IMR-90 (cell line): ENCODE data around the gene ACADM. TPM values are rescaled to one million over a fixed set of nuclear protein-coding genes. Genes with fewer than 3 reads are reported as not detected.

Source experiments
- ATAC-seq: fragments of 200-7000 bp; cut with Tn5 transposase; 2 replicates; pipeline ENCODE4 v1.9.1; 2020; ENCODE audit warnings: low read depth, mild to moderate bottlenecking, moderate library complexity
- BruUV-seq: library from RNA; stranded (reverse); fragments of 400-500 nt; replicated peaks from 2 replicates; lab custom pipeline; 2021; lab: Mats Ljungman, UMichigan
- CTCF ChIA-PET: fragments of 300-600 bp; formaldehyde crosslinking; extraction: SDS; loops from one replicate; lab custom pipeline; 2021; ENCODE audit warnings: antibody characterized with exemption; lab: Yijun Ruan, JAX
- POLR2A ChIA-PET: fragments of 300-600 bp; sonication (Branson Sonifier 250); formaldehyde crosslinking; loops from one replicate; lab custom pipeline; 2022; ENCODE audit warnings: antibody characterized with exemption; ENCODE audit not compliant: unreplicated experiment; lab: Charles Lee
- DNase-seq: peaks from one replicate; pipeline ENCODE4 v3.0.0; 2013
- H2AFZ ChIP-seq: replicated peaks from 2 replicates; pipeline ENCODE3; 2013; ENCODE audit warnings: low read length, mild to moderate bottlenecking; ENCODE audit not compliant: poor library complexity
- H2AK5ac ChIP-seq: 2 replicates; pipeline ENCODE4 v1.6.1; 2013; ENCODE audit warnings: low read depth, low read length, inconsistent platforms
- H2AK9ac ChIP-seq: replicated peaks from 2 replicates; pipeline ENCODE3; 2013; ENCODE audit warnings: mild to moderate bottlenecking, low read depth, low read length, moderate library complexity; ENCODE audit not compliant: poor library complexity
- H2BK120ac ChIP-seq: 2 replicates; pipeline ENCODE4 v1.6.1; 2013; ENCODE audit warnings: low read depth, low read length, inconsistent platforms
- H2BK15ac ChIP-seq: 3 replicates; pipeline ENCODE4 v1.6.1; 2013; ENCODE audit warnings: low read depth, low read length, inconsistent platforms
- H2BK20ac ChIP-seq: 2 replicates; pipeline ENCODE4 v1.6.1; 2013; ENCODE audit warnings: low read depth, mild to moderate bottlenecking, inconsistent platforms, low read length, moderate library complexity
- H2BK5ac ChIP-seq: 2 replicates; pipeline ENCODE4 v1.6.1; 2013; ENCODE audit warnings: mild to moderate bottlenecking, low read depth, low read length, inconsistent platforms; ENCODE audit not compliant: poor library complexity, severe bottlenecking
- H3K14ac ChIP-seq: replicated peaks from 2 replicates; pipeline ENCODE4 v1.6.1; 2013; ENCODE audit warnings: low read depth, low read length, inconsistent platforms
- H3K18ac ChIP-seq: 2 replicates; pipeline ENCODE4 v1.6.1; 2013; ENCODE audit warnings: low read depth, low read length, control low read depth
- H3K23ac ChIP-seq: 2 replicates; pipeline ENCODE4 v1.6.1; 2013; ENCODE audit warnings: low read depth, low read length, inconsistent platforms
- H3K27ac ChIP-seq: 2 replicates; pipeline ENCODE4 v1.5.1; 2013; ENCODE audit warnings: mild to moderate bottlenecking, control low read depth, low read length; ENCODE audit not compliant: insufficient read depth
- H3K27me3 ChIP-seq: 2 replicates; pipeline ENCODE4 v1.6.1; 2013; ENCODE audit warnings: low read length; ENCODE audit not compliant: control insufficient read depth, insufficient read depth
- H3K36me3 ChIP-seq: 2 replicates; pipeline ENCODE4 v1.6.1; 2013; ENCODE audit warnings: low read length, mixed read lengths; ENCODE audit not compliant: control insufficient read depth, insufficient read depth
- H3K4ac ChIP-seq: 2 replicates; pipeline ENCODE4 v1.6.1; 2013; ENCODE audit warnings: low read depth, low read length, inconsistent platforms
- H3K4me1 ChIP-seq: 2 replicates; pipeline ENCODE4 v1.6.1; 2013; ENCODE audit warnings: low read length, mixed read lengths; ENCODE audit not compliant: control insufficient read depth, insufficient read depth
- H3K4me2 ChIP-seq: 2 replicates; pipeline ENCODE4 v1.6.1; 2013; ENCODE audit warnings: low read depth, mild to moderate bottlenecking, control low read depth, low read length, moderate library complexity
- H3K4me3 ChIP-seq: 2 replicates; pipeline ENCODE4 v1.5.1; 2013; ENCODE audit warnings: low read depth, mild to moderate bottlenecking, control low read depth, low read length, moderate library complexity; ENCODE audit not compliant: insufficient read depth
- H3K56ac ChIP-seq: 2 replicates; pipeline ENCODE4 v1.6.1; 2013; ENCODE audit warnings: low read length, inconsistent platforms; ENCODE audit not compliant: insufficient read depth; ENCODE audit errors: extremely low read depth
- H3K79me1 ChIP-seq, 2 experiments: 2 replicates each; pipeline ENCODE4 v1.6.1; 2013; ENCODE audit warnings: low read length in 2 of 2, inconsistent platforms in 1 of 2, low read depth in 1 of 2
- H3K9ac ChIP-seq: 2 replicates; pipeline ENCODE4 v1.6.1; 2013; ENCODE audit warnings: low read depth, low read length, control low read depth
- H3K9me1 ChIP-seq: 2 replicates; pipeline ENCODE4 v1.6.1; 2013; ENCODE audit warnings: low read length, inconsistent platforms; ENCODE audit not compliant: insufficient read depth
- H3K9me3 ChIP-seq: 2 replicates; pipeline ENCODE4 v1.6.1; 2013; ENCODE audit warnings: low read length; ENCODE audit not compliant: control insufficient read depth, insufficient read depth
- H4K20me1 ChIP-seq: 2 replicates; pipeline ENCODE4 v1.6.1; 2013; ENCODE audit warnings: low read length, inconsistent platforms; ENCODE audit not compliant: insufficient read depth
- H4K5ac ChIP-seq: 2 replicates; pipeline ENCODE4 v1.6.1; 2013; ENCODE audit warnings: mild to moderate bottlenecking, low read depth, low read length, control low read depth
- H4K8ac ChIP-seq, 2 experiments: 2 replicates each; pipeline ENCODE4 v1.6.1; 2013; ENCODE audit warnings: low read depth in 2 of 2, low read length in 2 of 2, control low read depth in 1 of 2, inconsistent platforms in 1 of 2
- H4K91ac ChIP-seq: 2 replicates; pipeline ENCODE4 v1.6.1; 2013; ENCODE audit warnings: low read depth, low read length, inconsistent platforms; ENCODE audit not compliant: insufficient read depth
- BHLHE40 ChIP-seq: fragments of 150-350 bp; IDR thresholded peaks from 2 replicates; pipeline ENCODE4 v1.6.1; 2016; ENCODE audit warnings: mild to moderate bottlenecking, low read depth, low read length
- CEBPB ChIP-seq: IDR thresholded peaks from 2 replicates; pipeline ENCODE4 v1.6.1; 2012; ENCODE audit warnings: low read depth, low read length, improper control_type of control experiment
- CHD1 ChIP-seq: IDR thresholded peaks from 2 replicates; pipeline ENCODE4 v1.6.1; 2012; ENCODE audit warnings: low read depth, low read length, improper control_type of control experiment
- CTCF ChIP-seq: conservative IDR thresholded peaks from 2 replicates; pipeline ENCODE4 v1.5.1; 2012; ENCODE audit warnings: mild to moderate bottlenecking, low read depth, low read length, improper control_type of control experiment
- ELK1 ChIP-seq: fragments of 150-350 bp; IDR thresholded peaks from 2 replicates; pipeline ENCODE4 v1.6.1; 2016; ENCODE audit warnings: low read depth, mild to moderate bottlenecking, low read length, moderate library complexity, borderline replicate concordance
- FOS ChIP-seq: fragments of 150-350 bp; IDR thresholded peaks from 2 replicates; pipeline ENCODE4 v1.6.1; 2016; ENCODE audit warnings: low read depth, low read length
- MAFK ChIP-seq: IDR thresholded peaks from 2 replicates; pipeline ENCODE4 v1.6.1; 2012; ENCODE audit warnings: low read depth, low read length, improper control_type of control experiment
- MAZ ChIP-seq: IDR thresholded peaks from 2 replicates; pipeline ENCODE4 v1.6.1; 2012; ENCODE audit warnings: low read depth, mild to moderate bottlenecking, low read length, improper control_type of control experiment, moderate library complexity, borderline replicate concordance
- MXI1 ChIP-seq: IDR thresholded peaks from 2 replicates; pipeline ENCODE4 v1.6.1; 2012; ENCODE audit warnings: low read depth, mild to moderate bottlenecking, low read length, moderate library complexity, borderline replicate concordance
- NFE2L2 ChIP-seq: fragments of 150-350 bp; IDR thresholded peaks from 2 replicates; pipeline ENCODE4 v1.6.1; 2016; ENCODE audit warnings: low read depth, mild to moderate bottlenecking, low read length
- POLR2A ChIP-seq: IDR thresholded peaks from 2 replicates; pipeline ENCODE4 v1.6.1; 2012; ENCODE audit warnings: mild to moderate bottlenecking, low read depth, low read length
- RAD21 ChIP-seq: IDR thresholded peaks from 2 replicates; pipeline ENCODE4 v1.6.1; 2012; ENCODE audit warnings: low read length, improper control_type of control experiment
- RCOR1 ChIP-seq: IDR thresholded peaks from 2 replicates; pipeline ENCODE4 v1.6.1; 2012; ENCODE audit warnings: mild to moderate bottlenecking, low read length, improper control_type of control experiment; ENCODE audit not compliant: insufficient replicate concordance
- RFX5 ChIP-seq: IDR thresholded peaks from 2 replicates; pipeline ENCODE4 v1.8.0; 2012; ENCODE audit warnings: low read depth, mild to moderate bottlenecking, low read length, moderate library complexity
- SMC3 ChIP-seq: fragments of 150-350 bp; IDR thresholded peaks from 2 replicates; pipeline ENCODE4 v1.6.1; 2016; ENCODE audit warnings: low read depth, mild to moderate bottlenecking, antibody characterized with exemption, low read length, moderate library complexity
- WGBS, 2 experiments: methylation state at CpG; one replicate each; pipeline versions ENCODE4 v1.1.5 to v1.1.7; 2013; ENCODE audit warnings: missing lambda C conversion rate in 2 of 2; ENCODE audit not compliant: insufficient read length in 1 of 2; ENCODE audit errors: extremely low coverage in 2 of 2; 5-methylcytosine and 5-hydroxymethylcytosine counted together
- dilution Hi-C: fragments of 300-500 bp; cut with HindIII; formaldehyde crosslinking; loops from one replicate; pipeline ENCODE4 v1.14.3; 2018; ENCODE audit warnings: low sequenced_read_pairs; ENCODE audit not compliant: unreplicated experiment
- in situ Hi-C: fragments of 300-500 bp; cut with MboI; formaldehyde crosslinking; loops from 3 replicates; pipeline ENCODE4 v1.14.3; 2019; ENCODE audit warnings: low sequenced_read_pairs, inconsistent platforms, mixed read lengths
- intact Hi-C: fragments of 100-400 bp; cut with micrococcal nuclease; formaldehyde crosslinking; loops from 2 replicates; pipeline ENCODE4 v1.10.0; 2022
- polyA plus RNA-seq, 3 experiments: library from polyadenylated mRNA; depleted of rRNA; stranded (reverse); fragments of >200 nt; gene quantifications; 2 replicates each; pipeline ENCODE4 v1.2.3, GENCODE V29; 2012; ENCODE audit warnings: low replicate concordance in 1 of 3
- total RNA-seq: library from RNA; depleted of rRNA; stranded (reverse); fragments of >200 nt; gene quantifications from 2 replicates; pipeline ENCODE4 v1.2.3, GENCODE V29; 2012
- TF ChIP-seq, protein P1 (sequence below): fragments of 150-350 bp; IDR thresholded peaks from 2 replicates; pipeline ENCODE4 v1.6.1; 2017; ENCODE audit warnings: mild to moderate bottlenecking, antibody characterized with exemption, low read length, low read depth

ACADM gene
- total and polyA plus RNA-seq, 2 of the 4 experiments (the other 2 are of a cell fraction): 8.6 to 18.5 TPM

DNA sequence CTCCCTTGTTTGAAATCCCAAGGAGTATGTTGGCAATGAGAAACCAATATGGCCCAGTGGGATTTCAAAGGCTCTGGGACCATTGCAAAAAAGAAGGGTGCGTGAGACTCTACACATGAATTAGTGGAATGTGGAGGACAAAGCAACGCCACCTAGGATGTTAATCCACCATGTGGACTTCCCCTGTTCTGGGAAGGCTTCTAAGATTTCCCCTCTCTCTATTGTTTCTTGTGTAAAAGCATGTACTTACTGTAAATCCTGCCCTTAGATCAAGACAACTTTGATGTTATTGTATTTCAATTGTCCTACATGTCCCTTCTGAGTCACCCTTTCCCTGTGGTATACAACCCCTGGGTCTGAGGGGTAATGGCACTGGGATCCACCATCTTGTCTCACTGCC, 4.7 kb upstream of the ACADM start:
- CTCF ChIA-PET: no interaction called here
- no peak for ATAC-seq

More for the DNA sequence above, 4.7 kb upstream of the ACADM start:
- no peak overlapping the region for H3K4ac ChIP-seq
- H3K56ac ChIP-seq: no peak overlapping the region
- POLR2A ChIA-PET: no interaction called here
- no peak overlapping the region for H3K9ac ChIP-seq
- no CpG with 5 or more reads among the region's 2 CpGs for WGBS, 2 experiments
- TF ChIP-seq NFE2L2 (no peak), RAD21 (no peak), SMC3 (no peak), CEBPB (no peak), ELK1 (no peak), MXI1 (no peak), RFX5 (no peak), CTCF (no peak), MAZ (no peak), FOS (no peak), RCOR1 (no peak), CHD1 (no peak), MAFK (no peak), POLR2A (no peak), BHLHE40 (no peak)
- TF ChIP-seq, protein P1, sequence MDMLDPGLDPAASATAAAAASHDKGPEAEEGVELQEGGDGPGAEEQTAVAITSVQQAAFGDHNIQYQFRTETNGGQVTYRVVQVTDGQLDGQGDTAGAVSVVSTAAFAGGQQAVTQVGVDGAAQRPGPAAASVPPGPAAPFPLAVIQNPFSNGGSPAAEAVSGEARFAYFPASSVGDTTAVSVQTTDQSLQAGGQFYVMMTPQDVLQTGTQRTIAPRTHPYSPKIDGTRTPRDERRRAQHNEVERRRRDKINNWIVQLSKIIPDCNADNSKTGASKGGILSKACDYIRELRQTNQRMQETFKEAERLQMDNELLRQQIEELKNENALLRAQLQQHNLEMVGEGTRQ: no peak
- no peak overlapping the region for H2BK20ac ChIP-seq
- H3K36me3 ChIP-seq: no peaks in the 10 kb centered on the region
- no peak overlapping the region for H3K4me2 ChIP-seq
- no peak for DNase-seq
- H3K9me1 ChIP-seq: no peaks in the 10 kb centered on the region
- H2BK15ac ChIP-seq: no peak overlapping the region
- H2BK120ac ChIP-seq: no peak overlapping the region
- BruUV-seq: no TSS peak
- no peak overlapping the region for H2BK5ac ChIP-seq
- H4K8ac ChIP-seq: no peak overlapping the region
- no peaks in the 10 kb centered on the region for H3K27me3 ChIP-seq
- no peaks in the 10 kb centered on the region for H3K9me3 ChIP-seq
- H2AK9ac ChIP-seq: no peak overlapping the region
- H3K4me1 ChIP-seq: no peaks in the 10 kb centered on the region
- no peak overlapping the region for H3K23ac ChIP-seq
- H4K20me1 ChIP-seq: no peaks in the 10 kb centered on the region; the same call in 1 of the 2 replicates
- H3K18ac ChIP-seq: no peak overlapping the region
- intact Hi-C loops (no loop called here), dilution Hi-C loops (no loop called here), in situ Hi-C loops (loop anchor here (10.0 kb wide), 1 partner anchor 65 kb away; the partner anchor contains the start of gene RABGGTB)
- no peak overlapping the region for H4K5ac ChIP-seq
- no peak overlapping the region for H3K27ac ChIP-seq
- no peak overlapping the region for H3K4me3 ChIP-seq
- peaks cover 0 to 6% of the 10 kb centered on the region in 2 experiments; a peak in 2 of 4 replicates for H3K79me1 ChIP-seq
- H3K14ac ChIP-seq: no peak overlapping the region
- H4K91ac ChIP-seq: no peak overlapping the region
- H2AFZ ChIP-seq: no peak overlapping the region
- H2AK5ac ChIP-seq: no peak overlapping the region
